WTC11 (cell line): Measurements from ENCODE around the gene U2AF1L4.

Source experiments
- ATF3 ChIP-seq: sonication (generic); formaldehyde crosslinking; conservative IDR thresholded peaks from 2 replicates; pipeline ENCODE4 v1.8.1; 2022; ENCODE audit warnings: mild to moderate bottlenecking, missing genetic modification reagents
- CBFB ChIP-seq: sonication (generic); formaldehyde crosslinking; IDR thresholded peaks from 2 replicates; pipeline ENCODE4 v1.8.1; 2022; ENCODE audit warnings: mild to moderate bottlenecking, low read depth, missing genetic modification reagents
- ETV6 ChIP-seq: sonication (generic); formaldehyde crosslinking; IDR thresholded peaks from 2 replicates; pipeline ENCODE4 v1.8.1; 2022; ENCODE audit warnings: mild to moderate bottlenecking, missing genetic modification reagents
- FOXK1 ChIP-seq: sonication (generic); formaldehyde crosslinking; IDR thresholded peaks from 2 replicates; pipeline ENCODE4 v1.8.0; 2022; ENCODE audit warnings: mild to moderate bottlenecking, moderate library complexity, missing genetic modification reagents
- MAX ChIP-seq: sonication (generic); formaldehyde crosslinking; IDR thresholded peaks from 2 replicates; pipeline ENCODE4 v1.8.0; 2022; ENCODE audit warnings: mild to moderate bottlenecking, missing genetic modification reagents
- PREB ChIP-seq: sonication (generic); formaldehyde crosslinking; IDR thresholded peaks from 2 replicates; pipeline ENCODE4 v1.8.1; 2022; ENCODE audit warnings: mild to moderate bottlenecking, missing genetic modification reagents, moderate library complexity, borderline replicate concordance
- RELA ChIP-seq: sonication (generic); formaldehyde crosslinking; IDR thresholded peaks from 2 replicates; pipeline ENCODE4 v1.8.1; 2022; ENCODE audit warnings: missing genetic modification reagents, mild to moderate bottlenecking, borderline replicate concordance
- SMAD3 ChIP-seq: sonication (generic); formaldehyde crosslinking; IDR thresholded peaks from 2 replicates; pipeline ENCODE4 v1.8.0; 2022; ENCODE audit warnings: missing genetic modification reagents, mild to moderate bottlenecking, borderline replicate concordance
- TF ChIP-seq, protein P1 (sequence below): fragments of 200-600 bp; IDR thresholded peaks from 2 replicates; pipeline ENCODE4 v1.8.0; 2022; ENCODE audit warnings: antibody characterized with exemption

GRCh38 chr19:35729763-35730162 is 15.5 kb downstream of the U2AF1L4 start:
- TF ChIP-seq RELA (no peak), MAX (CRISPR knock-in tag) (no peak), PREB (no peak), FOXK1 (CRISPR knock-in tag) (no peak), SMAD3 (CRISPR knock-in tag) (no peak), CBFB (CRISPR knock-in tag) (no peak), ETV6 (CRISPR knock-in tag) (no peak), ATF3 (CRISPR knock-in tag) (no peak)
- TF ChIP-seq, protein P1, sequence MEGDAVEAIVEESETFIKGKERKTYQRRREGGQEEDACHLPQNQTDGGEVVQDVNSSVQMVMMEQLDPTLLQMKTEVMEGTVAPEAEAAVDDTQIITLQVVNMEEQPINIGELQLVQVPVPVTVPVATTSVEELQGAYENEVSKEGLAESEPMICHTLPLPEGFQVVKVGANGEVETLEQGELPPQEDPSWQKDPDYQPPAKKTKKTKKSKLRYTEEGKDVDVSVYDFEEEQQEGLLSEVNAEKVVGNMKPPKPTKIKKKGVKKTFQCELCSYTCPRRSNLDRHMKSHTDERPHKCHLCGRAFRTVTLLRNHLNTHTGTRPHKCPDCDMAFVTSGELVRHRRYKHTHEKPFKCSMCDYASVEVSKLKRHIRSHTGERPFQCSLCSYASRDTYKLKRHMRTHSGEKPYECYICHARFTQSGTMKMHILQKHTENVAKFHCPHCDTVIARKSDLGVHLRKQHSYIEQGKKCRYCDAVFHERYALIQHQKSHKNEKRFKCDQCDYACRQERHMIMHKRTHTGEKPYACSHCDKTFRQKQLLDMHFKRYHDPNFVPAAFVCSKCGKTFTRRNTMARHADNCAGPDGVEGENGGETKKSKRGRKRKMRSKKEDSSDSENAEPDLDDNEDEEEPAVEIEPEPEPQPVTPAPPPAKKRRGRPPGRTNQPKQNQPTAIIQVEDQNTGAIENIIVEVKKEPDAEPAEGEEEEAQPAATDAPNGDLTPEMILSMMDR: no peak
